SK-N-SH (cell line): ENCODE data around the gene CXCL16. TPM values are rescaled to one million over a fixed set of nuclear protein-coding genes. Genes with fewer than 3 reads are reported as not detected.

Source experiments
- CTCF ChIA-PET: fragments of 300-600, 350-600 bp; formaldehyde crosslinking; extraction: SDS; loops from one replicate; lab custom pipeline; 2021; lab: Yijun Ruan, JAX
- POLR2A ChIA-PET: fragments of 350-600 bp; sonication (Branson Sonifier 250); formaldehyde crosslinking; extraction: SDS; loops from one replicate; lab custom pipeline; 2020; ENCODE audit warnings: antibody characterized with exemption, inconsistent platforms; lab: Yijun Ruan, JAX
- DNase-seq: peaks from one replicate; pipeline ENCODE4 v3.0.0; 2012
- H2AFZ ChIP-seq: fragments of 200-600 bp; sonication (generic); 2 replicates; pipeline ENCODE4 v1.8.1; 2016; ENCODE audit warnings: antibody characterized with exemption, mild to moderate bottlenecking, low read depth
- H3F3A ChIP-seq: fragments of 200-600 bp; sonication (generic); replicated peaks from 2 replicates; pipeline ENCODE3; 2016; ENCODE audit warnings: antibody characterized with exemption, mild to moderate bottlenecking; ENCODE audit not compliant: insufficient read depth
- H3K27ac ChIP-seq, 2 experiments: fragments of 200-500 bp in 1 of 2; fragments of 200-600 bp in 1 of 2; sonication (Bioruptor generic) in 1 of 2; sonication (generic), shearing (Covaris generic) in 1 of 2; 2 replicates each; pipeline versions ENCODE4 v1.5.1 to v1.6.1; 2014 to 2016; ENCODE audit warnings: low read depth in 2 of 2, inconsistent platforms in 1 of 2, low read length in 1 of 2, mild to moderate bottlenecking in 1 of 2, mixed read lengths in 1 of 2
- H3K27me3 ChIP-seq: fragments of 200-600 bp; sonication (generic), shearing (Covaris generic); 2 replicates; pipeline ENCODE4 v1.6.1; 2016; ENCODE audit warnings: mixed run types; ENCODE audit not compliant: insufficient read depth
- H3K36me3 ChIP-seq, 2 experiments: fragments of 200-500 bp in 1 of 2; fragments of 200-600 bp in 1 of 2; sonication (Bioruptor generic) in 1 of 2; sonication (generic) in 1 of 2; replicated peaks in 1 of 2; 2 replicates each; pipeline versions ENCODE3 to v1.5.1; 2014 to 2016; ENCODE audit warnings: low read length in 1 of 2, mild to moderate bottlenecking in 1 of 2; ENCODE audit not compliant: insufficient read depth in 2 of 2, control insufficient read depth in 1 of 2
- H3K4me1 ChIP-seq, 2 experiments: fragments of 200-500 bp in 1 of 2; fragments of 200-600 bp in 1 of 2; sonication (Bioruptor generic) in 1 of 2; sonication (generic), shearing (Covaris generic) in 1 of 2; 2 replicates each; pipeline versions ENCODE4 v1.5.1 to v1.6.1; 2014 to 2016; ENCODE audit warnings: low read depth in 1 of 2, low read length in 1 of 2, mixed run types in 1 of 2; ENCODE audit not compliant: insufficient read depth in 2 of 2, control insufficient read depth in 1 of 2
- H3K4me2 ChIP-seq: fragments of 200-600 bp; sonication (generic), shearing (Covaris generic); 2 replicates; pipeline ENCODE4 v1.6.1; 2017; ENCODE audit warnings: mixed run types
- H3K4me3 ChIP-seq, 2 experiments: fragments of 200-500 bp in 1 of 2; fragments of 200-600 bp in 1 of 2; sonication (Bioruptor generic) in 1 of 2; sonication (generic), shearing (Covaris generic) in 1 of 2; 2 replicates each; pipeline versions ENCODE4 v1.5.1 to v1.8.1; 2014 to 2016; ENCODE audit warnings: low read depth in 2 of 2, inconsistent platforms in 1 of 2, low read length in 1 of 2, mild to moderate bottlenecking in 1 of 2, mixed read lengths in 1 of 2, moderate library complexity in 1 of 2
- H3K79me2 ChIP-seq: fragments of 200-600 bp; sonication (generic); 2 replicates; pipeline ENCODE4 v1.8.1; 2017; ENCODE audit warnings: mild to moderate bottlenecking; ENCODE audit not compliant: insufficient read depth
- H3K9ac ChIP-seq: fragments of 200-600 bp; sonication (generic); 2 replicates; pipeline ENCODE4 v1.6.1; 2017; ENCODE audit warnings: mixed run types
- H3K9me2 ChIP-seq: fragments of 200-600 bp; sonication (generic); 2 replicates; pipeline ENCODE4 v1.6.1; 2017; ENCODE audit warnings: mixed run types
- H3K9me3 ChIP-seq: fragments of 200-600 bp; sonication (generic); 2 replicates; pipeline ENCODE4 v1.6.1; 2017; ENCODE audit warnings: mixed run types, mild to moderate bottlenecking, moderate library complexity
- H4K20me1 ChIP-seq: fragments of 200-600 bp; sonication (generic); 2 replicates; pipeline ENCODE4 v1.6.1; 2017; ENCODE audit warnings: mild to moderate bottlenecking, mixed run types; ENCODE audit not compliant: insufficient read depth
- CHD2 ChIP-seq: fragments of 150-350 bp; IDR thresholded peaks from 2 replicates; pipeline ENCODE4 v1.6.1; 2018; ENCODE audit warnings: low read length; ENCODE audit not compliant: partially characterized antibody
- CTCF ChIP-seq: fragments of 200-600 bp; sonication (generic); IDR thresholded peaks from 2 replicates; pipeline ENCODE4 v1.6.1; 2017; ENCODE audit warnings: antibody characterized with exemption, mild to moderate bottlenecking, moderate library complexity
- EZH2phosphoT487 ChIP-seq: fragments of 200-600 bp; sonication (generic); IDR thresholded peaks from 2 replicates; pipeline ENCODE4 v1.6.1; 2017; ENCODE audit warnings: low read depth, mixed run types, mild to moderate bottlenecking, antibody characterized with exemption, moderate library complexity, borderline replicate concordance
- FOXJ3 ChIP-seq: sonication (generic); formaldehyde crosslinking; IDR thresholded peaks from 2 replicates; pipeline ENCODE4 v1.5.1; 2020; ENCODE audit warnings: mild to moderate bottlenecking, missing genetic modification reagents
- JUND ChIP-seq: IDR thresholded peaks from 2 replicates; pipeline ENCODE4 v1.4.0; 2012
- MEF2A ChIP-seq: IDR thresholded peaks from 2 replicates; pipeline ENCODE4 v1.4.0; 2012; ENCODE audit warnings: low read depth, borderline replicate concordance
- MXI1 ChIP-seq: IDR thresholded peaks from 2 replicates; pipeline ENCODE4 v1.6.1; 2012; ENCODE audit warnings: mild to moderate bottlenecking, low read depth, low read length, improper control_type of control experiment
- RCOR1 ChIP-seq: fragments of 150-350 bp; IDR thresholded peaks from 2 replicates; pipeline ENCODE4 v1.6.1; 2017; ENCODE audit warnings: antibody characterized with exemption, low read length
- SMC3 ChIP-seq: IDR thresholded peaks from 2 replicates; pipeline ENCODE4 v1.6.1; 2012; ENCODE audit warnings: low read depth, low read length, improper control_type of control experiment
- TAF1 ChIP-seq: IDR thresholded peaks from 2 replicates; pipeline ENCODE4 v1.6.1; 2012; ENCODE audit warnings: low read depth, mild to moderate bottlenecking, low read length, moderate library complexity, borderline replicate concordance
- USF2 ChIP-seq: fragments of 150-350 bp; IDR thresholded peaks from 2 replicates; pipeline ENCODE4 v1.6.1; 2017; ENCODE audit warnings: antibody characterized with exemption, low read length, low read depth, borderline replicate concordance
- WGBS: methylation state at CpG from one replicate; pipeline ENCODE4 v1.1.6; 2017; ENCODE audit warnings: low lambda C conversion rate; 5-methylcytosine and 5-hydroxymethylcytosine counted together
- polyA plus RNA-seq, 3 experiments: library from polyadenylated mRNA; depleted of rRNA; stranded (reverse); fragments of >200 nt; gene quantifications; 2 replicates each; pipeline ENCODE4 v1.2.3, GENCODE V29; 2012
- TF ChIP-seq, protein P1 (sequence below): IDR thresholded peaks from 2 replicates; pipeline ENCODE4 v1.4.0; 2012; ENCODE audit warnings: low read depth, borderline replicate concordance
- TF ChIP-seq, protein P2 (sequence below): IDR thresholded peaks from 2 replicates; pipeline ENCODE4 v1.6.1; 2012; ENCODE audit warnings: mild to moderate bottlenecking, low read depth, low read length, moderate library complexity

The CXCL16 gene
- polyA plus RNA-seq, 1 of the 3 experiments (the other 2 are of a cell fraction), result 4.3 TPM

- no peaks in the 10 kb centered on the region for H3K4me1 ChIP-seq
- CTCF ChIA-PET, result interaction anchor here (0.8 to 1.7 kb wide), 3 partner anchors 13 to 65 kb away, joined by 3 to 5 read pairs (median 4); partner anchors contain the start of gene ARRB2
- TF ChIP-seq, protein P1, sequence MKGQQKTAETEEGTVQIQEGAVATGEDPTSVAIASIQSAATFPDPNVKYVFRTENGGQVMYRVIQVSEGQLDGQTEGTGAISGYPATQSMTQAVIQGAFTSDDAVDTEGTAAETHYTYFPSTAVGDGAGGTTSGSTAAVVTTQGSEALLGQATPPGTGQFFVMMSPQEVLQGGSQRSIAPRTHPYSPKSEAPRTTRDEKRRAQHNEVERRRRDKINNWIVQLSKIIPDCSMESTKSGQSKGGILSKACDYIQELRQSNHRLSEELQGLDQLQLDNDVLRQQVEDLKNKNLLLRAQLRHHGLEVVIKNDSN, result no peak
- TF ChIP-seq SMC3, result no peak
- no peak for TF ChIP-seq MEF2A
- TF ChIP-seq RCOR1, result no peak
Measured at GRCh38 chr17:4724650-4725049, 15.1 kb downstream of the CXCL16 start.

GRCh38 chr17:4722678-4723240 lies 17.0 kb downstream of the CXCL16 start:
- H3K4me1 ChIP-seq, result no peaks in the 10 kb centered on the region
- H3K9ac ChIP-seq, result no peak overlapping the region
- CTCF ChIA-PET, result interaction anchor here (1.1 kb wide), 1 partner anchor 186 kb away, joined by 3 read pairs; no protein-coding TSS in a partner anchor
- H3K9me2 ChIP-seq, result no peaks in the 10 kb centered on the region
- no peaks in the 10 kb centered on the region for H3K9me3 ChIP-seq
- no peak overlapping the region for H3K27ac ChIP-seq
- WGBS, result 89% methylated on average over 16 of the region's 16 CpGs
- peaks cover 5% of the 10 kb centered on the region for H3F3A ChIP-seq
- H3K4me2 ChIP-seq, result no peak overlapping the region
- POLR2A ChIA-PET, result no interaction called here
- no peaks in the 10 kb centered on the region for H3K79me2 ChIP-seq
- peaks cover 0 to 4% of the 10 kb centered on the region in 2 experiments for H3K36me3 ChIP-seq
- H3K27me3 ChIP-seq, result no peaks in the 10 kb centered on the region
- H2AFZ ChIP-seq, result no peak overlapping the region
- H3K4me3 ChIP-seq, result no peak overlapping the region
- TF ChIP-seq SMC3 (no peak), CTCF (no peak), JUND (no peak), CHD2 (no peak), TAF1 (no peak), FOXJ3 (CRISPR knock-in tag) (no peak), MXI1 (no peak), EZH2phosphoT487 (no peak), USF2 (no peak)
- TF ChIP-seq, protein P2, sequence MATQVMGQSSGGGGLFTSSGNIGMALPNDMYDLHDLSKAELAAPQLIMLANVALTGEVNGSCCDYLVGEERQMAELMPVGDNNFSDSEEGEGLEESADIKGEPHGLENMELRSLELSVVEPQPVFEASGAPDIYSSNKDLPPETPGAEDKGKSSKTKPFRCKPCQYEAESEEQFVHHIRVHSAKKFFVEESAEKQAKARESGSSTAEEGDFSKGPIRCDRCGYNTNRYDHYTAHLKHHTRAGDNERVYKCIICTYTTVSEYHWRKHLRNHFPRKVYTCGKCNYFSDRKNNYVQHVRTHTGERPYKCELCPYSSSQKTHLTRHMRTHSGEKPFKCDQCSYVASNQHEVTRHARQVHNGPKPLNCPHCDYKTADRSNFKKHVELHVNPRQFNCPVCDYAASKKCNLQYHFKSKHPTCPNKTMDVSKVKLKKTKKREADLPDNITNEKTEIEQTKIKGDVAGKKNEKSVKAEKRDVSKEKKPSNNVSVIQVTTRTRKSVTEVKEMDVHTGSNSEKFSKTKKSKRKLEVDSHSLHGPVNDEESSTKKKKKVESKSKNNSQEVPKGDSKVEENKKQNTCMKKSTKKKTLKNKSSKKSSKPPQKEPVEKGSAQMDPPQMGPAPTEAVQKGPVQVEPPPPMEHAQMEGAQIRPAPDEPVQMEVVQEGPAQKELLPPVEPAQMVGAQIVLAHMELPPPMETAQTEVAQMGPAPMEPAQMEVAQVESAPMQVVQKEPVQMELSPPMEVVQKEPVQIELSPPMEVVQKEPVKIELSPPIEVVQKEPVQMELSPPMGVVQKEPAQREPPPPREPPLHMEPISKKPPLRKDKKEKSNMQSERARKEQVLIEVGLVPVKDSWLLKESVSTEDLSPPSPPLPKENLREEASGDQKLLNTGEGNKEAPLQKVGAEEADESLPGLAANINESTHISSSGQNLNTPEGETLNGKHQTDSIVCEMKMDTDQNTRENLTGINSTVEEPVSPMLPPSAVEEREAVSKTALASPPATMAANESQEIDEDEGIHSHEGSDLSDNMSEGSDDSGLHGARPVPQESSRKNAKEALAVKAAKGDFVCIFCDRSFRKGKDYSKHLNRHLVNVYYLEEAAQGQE, result no peak
- H4K20me1 ChIP-seq, result no peaks in the 10 kb centered on the region
- DNase-seq, result no peak

More at GRCh38 chr17:4724650-4725049, 15.1 kb downstream of the CXCL16 start:
- peaks cover 0 to 2% of the 10 kb centered on the region in 2 experiments for H3K36me3 ChIP-seq
- H4K20me1 ChIP-seq, result no peaks in the 10 kb centered on the region
- 90% methylated on average over 5 of the region's 5 CpGs for WGBS
- no peak overlapping the region for H3K4me3 ChIP-seq
- H3K9me2 ChIP-seq, result no peaks in the 10 kb centered on the region
- POLR2A ChIA-PET, result no interaction called here
- DNase-seq, result no peak
- H3K27me3 ChIP-seq, result no peaks in the 10 kb centered on the region
- H3K4me2 ChIP-seq, result no peak overlapping the region
- no peak overlapping the region for H2AFZ ChIP-seq
- no peak overlapping the region for H3K9ac ChIP-seq
- H3K9me3 ChIP-seq, result no peaks in the 10 kb centered on the region
- H3K27ac ChIP-seq, result no peak overlapping the region
- H3F3A ChIP-seq, result peaks cover 5% of the 10 kb centered on the region
- H3K79me2 ChIP-seq, result no peaks in the 10 kb centered on the region
